HG03280 (cell line): Measurements from ENCODE around the gene RAD1.

Experiments
- ATAC-seq: cut with Tn5 transposase; IDR thresholded peaks from one replicate; pipeline ENCODE4 v1.9.1; 2021; ENCODE audit warnings: mild to moderate bottlenecking, moderate library complexity; ENCODE audit not compliant: unreplicated experiment

The RAD1 gene

GRCh38 chr5:34916518-34916917, 1.2 kb upstream of the RAD1 start:
- ATAC-seq = no peak

- ATAC-seq = peak; percentile 19
These were observed 520 bp upstream of the RAD1 start for GRCh38 chr5:34915856-34916192.

- peak; percentile 17 for ATAC-seq
These were observed 599 bp downstream of the RAD1 start for GRCh38 chr5:34914671-34915138.

GRCh38 chr5:34913072-34913471, 2.2 kb downstream of the RAD1 start:
- no peak for ATAC-seq

GRCh38 chr5:34905564-34905963, 9.7 kb downstream of the RAD1 start:
- no peak for ATAC-seq

- no peak for ATAC-seq
These were observed 12.0 kb downstream of the RAD1 start for GRCh38 chr5:34903260-34903659.

- ATAC-seq = no peak
These were observed 14.7 kb downstream of the RAD1 start for GRCh38 chr5:34900652-34901051.

- no peak for ATAC-seq
These were observed 16.2 kb downstream of the RAD1 start for GRCh38 chr5:34899066-34899465.

- ATAC-seq = peak; percentile 83
These were observed 16.9 kb downstream of the RAD1 start for GRCh38 chr5:34898258-34898895.

- no peak for ATAC-seq
These were observed 17.7 kb downstream of the RAD1 start for GRCh38 chr5:34897646-34898045.

GRCh38 chr5:34895641-34896419, 19.5 kb downstream of the RAD1 start:
- ATAC-seq = no peak

GRCh38 chr5:34894716-34895115, 20.6 kb downstream of the RAD1 start:
- ATAC-seq = no peak

- ATAC-seq = no peak
These were observed 22.9 kb downstream of the RAD1 start for GRCh38 chr5:34892414-34892813.

- no peak for ATAC-seq
These were observed 23.3 kb downstream of the RAD1 start for GRCh38 chr5:34891981-34892380.

GRCh38 chr5:34889394-34889793, 25.9 kb downstream of the RAD1 start:
- no peak for ATAC-seq

- ATAC-seq = no peak
These were observed 28.7 kb downstream of the RAD1 start for GRCh38 chr5:34886392-34887119.

GRCh38 chr5:34881246-34881645, 34.1 kb downstream of the RAD1 start:
- no peak for ATAC-seq

- no peak for ATAC-seq
These were observed 39.0 kb downstream of the RAD1 start for GRCh38 chr5:34876275-34876674.

GRCh38 chr5:34870382-34870781, 44.9 kb downstream of the RAD1 start:
- no peak for ATAC-seq

GRCh38 chr5:34869256-34869655, 46.0 kb downstream of the RAD1 start:
- ATAC-seq = no peak

- ATAC-seq = no peak
These were observed 46.5 kb downstream of the RAD1 start for GRCh38 chr5:34868791-34869190.

- no peak for ATAC-seq
These were observed 47.6 kb downstream of the RAD1 start for GRCh38 chr5:34867660-34868059.
